Measurements from ENCODE around the gene MFSD12. TPM values are rescaled to one million over a fixed set of nuclear protein-coding genes. Genes with fewer than 3 reads are reported as not detected.
"Not testable (repeated sequence)": the region's sequence is repeated elsewhere in the genome, so short reads cannot be mapped to it uniquely, and the experiment has no call there.

Gene MFSD12
- total RNA-seq, 1 donor from 2014 or later = 80.9 TPM

DNA sequence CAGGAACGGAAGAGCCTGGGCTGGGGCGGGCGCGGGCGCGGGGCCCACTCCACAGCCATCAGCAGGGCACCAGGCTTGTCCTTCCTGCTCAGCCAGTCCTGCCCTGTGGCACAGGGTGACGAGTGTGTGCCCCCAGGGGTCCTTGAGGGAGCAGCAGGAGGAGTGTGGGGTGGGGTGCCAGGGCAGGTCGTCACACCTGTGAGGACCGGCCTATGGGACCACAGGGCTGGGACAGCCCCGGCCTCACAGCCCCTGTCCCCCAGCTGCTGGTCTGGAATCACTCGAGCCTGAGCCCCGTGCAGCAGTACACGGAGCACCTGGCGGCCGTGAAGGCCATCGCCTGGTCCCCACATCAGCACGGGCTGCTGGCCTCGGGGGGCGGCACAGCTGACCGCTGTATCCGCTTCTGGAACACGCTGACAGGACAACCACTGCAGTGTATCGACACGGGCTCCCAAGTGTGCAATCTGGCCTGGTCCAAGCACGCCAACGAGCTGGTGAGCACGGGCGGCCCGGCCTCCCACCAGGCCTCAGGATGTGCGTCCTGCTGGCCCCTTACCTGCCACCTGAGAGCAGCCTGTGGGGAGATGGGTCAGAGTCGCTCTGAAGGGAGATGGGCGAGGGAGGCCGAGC lies 25.1 kb downstream of the MFSD12 start:
- Mint-ChIP-seq H3K27me3 (no peaks in the 10 kb centered on the region), H3K27ac (no peak overlapping the region), H3K9me3 (no peaks in the 10 kb centered on the region), H3K4me3 (no peak overlapping the region), H3K4me1 (ENCODE audit: unreplicated experiment) (no peaks in the 10 kb centered on the region), H3K36me3 (no peaks in the 10 kb centered on the region)
- TF ChIP-seq, protein P1, sequence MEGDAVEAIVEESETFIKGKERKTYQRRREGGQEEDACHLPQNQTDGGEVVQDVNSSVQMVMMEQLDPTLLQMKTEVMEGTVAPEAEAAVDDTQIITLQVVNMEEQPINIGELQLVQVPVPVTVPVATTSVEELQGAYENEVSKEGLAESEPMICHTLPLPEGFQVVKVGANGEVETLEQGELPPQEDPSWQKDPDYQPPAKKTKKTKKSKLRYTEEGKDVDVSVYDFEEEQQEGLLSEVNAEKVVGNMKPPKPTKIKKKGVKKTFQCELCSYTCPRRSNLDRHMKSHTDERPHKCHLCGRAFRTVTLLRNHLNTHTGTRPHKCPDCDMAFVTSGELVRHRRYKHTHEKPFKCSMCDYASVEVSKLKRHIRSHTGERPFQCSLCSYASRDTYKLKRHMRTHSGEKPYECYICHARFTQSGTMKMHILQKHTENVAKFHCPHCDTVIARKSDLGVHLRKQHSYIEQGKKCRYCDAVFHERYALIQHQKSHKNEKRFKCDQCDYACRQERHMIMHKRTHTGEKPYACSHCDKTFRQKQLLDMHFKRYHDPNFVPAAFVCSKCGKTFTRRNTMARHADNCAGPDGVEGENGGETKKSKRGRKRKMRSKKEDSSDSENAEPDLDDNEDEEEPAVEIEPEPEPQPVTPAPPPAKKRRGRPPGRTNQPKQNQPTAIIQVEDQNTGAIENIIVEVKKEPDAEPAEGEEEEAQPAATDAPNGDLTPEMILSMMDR (conservative IDR thresholded peaks at IDR 0.05) = no peak
- DNase-seq (ENCODE audit: extremely low spot score, unreplicated experiment) = no peak

DNA sequence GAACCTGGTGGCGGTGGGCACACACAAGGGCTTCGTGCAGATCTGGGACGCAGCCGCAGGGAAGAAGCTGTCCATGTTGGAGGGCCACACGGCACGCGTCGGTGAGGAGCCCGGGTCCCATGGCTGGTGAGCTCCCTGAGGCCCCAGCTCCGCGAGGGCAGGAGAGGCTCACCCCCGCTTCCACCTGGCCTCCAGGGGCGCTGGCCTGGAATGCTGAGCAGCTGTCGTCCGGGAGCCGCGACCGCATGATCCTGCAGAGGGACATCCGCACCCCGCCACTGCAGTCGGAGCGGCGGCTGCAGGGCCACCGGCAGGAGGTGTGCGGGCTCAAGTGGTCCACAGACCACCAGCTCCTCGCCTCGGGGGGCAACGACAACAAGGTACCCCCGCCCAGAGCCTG lies 25.7 kb downstream of the MFSD12 start:
- TF ChIP-seq, protein P1 (conservative IDR thresholded peaks at IDR 0.05) = no peak
- H3K27ac Mint-ChIP-seq = no peak overlapping the region
- H3K36me3 Mint-ChIP-seq = no peaks in the 10 kb centered on the region
- H3K9me3 Mint-ChIP-seq = no peaks in the 10 kb centered on the region
- no peak overlapping the region for H3K4me3 Mint-ChIP-seq
- H3K27me3 Mint-ChIP-seq = no peaks in the 10 kb centered on the region
- DNase-seq (ENCODE audit: extremely low spot score, unreplicated experiment) = no peak
- no peaks in the 10 kb centered on the region for H3K4me1 Mint-ChIP-seq (ENCODE audit: unreplicated experiment)

DNA sequence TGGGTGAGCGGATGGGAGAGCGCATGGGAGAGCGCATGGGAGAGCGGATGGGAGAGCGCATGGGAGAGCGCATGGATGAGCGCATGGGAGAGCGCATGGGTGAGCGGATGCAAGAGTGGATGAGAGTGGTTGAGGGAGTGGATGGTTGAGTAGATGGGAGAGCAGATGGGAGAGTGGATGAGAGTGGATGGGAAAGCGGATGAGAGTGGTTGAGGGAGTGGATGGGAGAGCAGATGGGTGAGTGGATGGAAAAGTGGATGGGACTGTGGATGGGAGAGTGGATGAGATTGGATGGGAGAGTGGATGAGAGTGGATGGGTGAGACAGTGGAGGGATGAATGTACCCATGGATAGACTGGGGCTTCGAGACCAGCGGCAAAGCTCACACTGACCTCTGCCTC lies 27.0 kb downstream of the MFSD12 start:
- Mint-ChIP-seq H3K9me3 (no peaks in the 10 kb centered on the region), H3K27ac (no peak overlapping the region), H3K4me3 (no peak overlapping the region), H3K27me3 (no peaks in the 10 kb centered on the region), H3K36me3 (no peaks in the 10 kb centered on the region), H3K4me1 (ENCODE audit: unreplicated experiment) (no peaks in the 10 kb centered on the region)
- TF ChIP-seq, protein P1 (conservative IDR thresholded peaks at IDR 0.05) = no peak
- DNase-seq (ENCODE audit: extremely low spot score, unreplicated experiment) = no peak

DNA sequence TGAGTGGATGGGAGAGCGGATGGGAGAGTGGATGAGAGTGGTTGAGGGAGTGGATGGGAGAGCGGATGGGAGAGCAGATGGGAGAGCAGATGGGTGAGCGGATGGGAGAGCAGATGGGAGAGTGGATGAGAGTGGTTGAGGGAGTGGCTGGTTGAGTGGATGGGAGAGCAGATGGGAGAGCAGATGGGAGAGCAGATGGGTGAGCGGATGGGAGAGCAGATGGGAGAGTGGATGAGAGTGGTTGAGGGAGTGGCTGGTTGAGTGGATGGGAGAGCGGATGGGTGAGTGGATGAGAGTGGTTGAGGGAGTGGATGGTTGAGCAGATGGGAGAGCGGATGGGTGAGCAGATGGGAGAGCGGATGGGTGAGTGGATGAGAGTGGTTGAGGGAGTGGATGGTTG lies 28.1 kb downstream of the MFSD12 start:
- not testable (repeated sequence) for H3K9me3 Mint-ChIP-seq; H3K4me3 Mint-ChIP-seq; H3K4me1 Mint-ChIP-seq (ENCODE audit: unreplicated experiment); H3K27me3 Mint-ChIP-seq; H3K36me3 Mint-ChIP-seq; DNase-seq (ENCODE audit: extremely low spot score, unreplicated experiment); H3K27ac Mint-ChIP-seq

DNA sequence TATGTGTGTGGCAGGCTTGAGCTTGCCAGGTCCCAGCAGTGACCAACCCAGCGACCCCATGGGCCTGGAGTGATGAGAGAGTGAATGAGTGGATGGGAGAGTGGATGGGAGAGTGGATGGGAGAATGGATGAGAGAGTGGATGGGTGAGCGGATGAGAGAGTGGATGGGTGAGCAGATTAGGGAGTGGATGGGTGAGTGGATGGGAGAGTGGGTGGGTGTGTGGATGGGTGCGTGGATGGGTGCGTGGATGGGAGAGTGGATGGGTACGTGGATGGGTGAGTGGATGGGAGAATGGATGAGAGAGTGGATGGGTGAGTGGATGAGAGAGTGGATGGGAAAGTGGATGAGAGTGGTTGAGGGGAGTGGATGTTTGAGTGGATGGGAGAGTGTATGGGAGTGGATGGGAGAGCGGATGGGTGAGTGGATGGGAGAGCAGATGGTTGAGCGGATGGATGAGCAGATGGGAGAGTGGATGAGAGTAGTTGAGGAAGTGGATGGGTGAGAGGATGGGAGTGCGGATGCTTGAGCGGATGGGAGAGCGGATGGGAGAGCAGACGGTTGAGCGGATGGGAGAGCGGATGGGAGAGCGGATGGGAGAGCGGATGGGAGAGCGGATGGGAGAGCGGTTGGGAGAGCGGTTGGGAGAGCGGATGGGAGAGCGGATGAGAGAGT lies 28.7 kb downstream of the MFSD12 start:
- Mint-ChIP-seq H3K4me1 (ENCODE audit: unreplicated experiment) (no peaks in the 10 kb centered on the region), H3K4me3 (no peak overlapping the region), H3K36me3 (no peaks in the 10 kb centered on the region), H3K9me3 (no peaks in the 10 kb centered on the region), H3K27ac (no peak overlapping the region), H3K27me3 (no peaks in the 10 kb centered on the region)
- TF ChIP-seq, protein P1 (conservative IDR thresholded peaks at IDR 0.05) = no peak
- no peak for DNase-seq (ENCODE audit: extremely low spot score, unreplicated experiment)

DNA sequence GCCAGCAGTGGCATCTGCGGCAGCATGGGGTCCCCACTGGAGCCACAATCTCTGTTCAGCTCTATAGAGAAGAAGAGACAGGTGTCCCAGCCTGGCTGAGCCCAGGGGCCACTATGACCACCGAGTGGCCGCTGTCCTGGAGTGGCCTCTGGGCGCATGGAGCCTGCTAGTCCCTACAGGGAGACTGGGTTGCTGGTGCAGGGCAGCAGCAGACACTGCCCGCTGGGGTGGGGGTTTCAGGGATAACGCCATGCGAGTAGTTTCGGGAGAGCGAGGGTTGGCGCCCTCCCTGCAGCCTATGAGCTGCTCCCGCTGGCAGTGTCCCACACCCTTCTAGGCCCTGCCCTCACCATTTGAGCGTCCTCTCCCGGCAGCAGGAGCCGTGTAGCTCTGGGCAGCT lies 29.3 kb downstream of the MFSD12 start:
- DNase-seq (ENCODE audit: extremely low spot score, unreplicated experiment) = no peak
- Mint-ChIP-seq H3K36me3 (no peaks in the 10 kb centered on the region), H3K4me3 (no peak overlapping the region), H3K27ac (no peak overlapping the region), H3K27me3 (no peaks in the 10 kb centered on the region), H3K9me3 (no peaks in the 10 kb centered on the region), H3K4me1 (ENCODE audit: unreplicated experiment) (no peaks in the 10 kb centered on the region)
- TF ChIP-seq, protein P1 (conservative IDR thresholded peaks at IDR 0.05) = no peak

Measured in type B pancreatic cell (in vitro differentiated cells).